Raji (cell line): ENCODE measurements around the gene TYW3.

Experiments
- POLR2A ChIP-seq: IDR thresholded peaks from 2 replicates; pipeline ENCODE4 v1.6.1; 2011; ENCODE audit warnings: low read depth, low read length, control low read depth; ENCODE audit not compliant: insufficient read depth

TYW3 gene

GRCh38 chr1:74715806-74716205 lies 17.1 kb upstream of the TYW3 start:
- TF ChIP-seq POLR2A: no peak

GRCh38 chr1:74716822-74717221 lies 16.1 kb upstream of the TYW3 start:
- TF ChIP-seq POLR2A: no peak

- no peak for TF ChIP-seq POLR2A
Observed at GRCh38 chr1:74717626-74718025, 15.3 kb upstream of the TYW3 start.

- no peak for TF ChIP-seq POLR2A
Observed at GRCh38 chr1:74726063-74726462, 6.9 kb upstream of the TYW3 start.

- no peak for TF ChIP-seq POLR2A
Observed at GRCh38 chr1:74728736-74729135, 4.2 kb upstream of the TYW3 start.

GRCh38 chr1:74729741-74730478 lies 3.0 kb upstream of the TYW3 start:
- no peak for TF ChIP-seq POLR2A

GRCh38 chr1:74731399-74732052 lies 1.4 kb upstream of the TYW3 start:
- no peak for TF ChIP-seq POLR2A

GRCh38 chr1:74733604-74734484 lies 892 bp downstream of the TYW3 start:
- TF ChIP-seq POLR2A: no peak

GRCh38 chr1:74737333-74737732 lies 4.4 kb downstream of the TYW3 start:
- no peak for TF ChIP-seq POLR2A

GRCh38 chr1:74748960-74749359 lies 16.0 kb downstream of the TYW3 start:
- TF ChIP-seq POLR2A: no peak

- no peak for TF ChIP-seq POLR2A
Observed at GRCh38 chr1:74753104-74753503, 20.2 kb downstream of the TYW3 start.

- TF ChIP-seq POLR2A: no peak
Observed at GRCh38 chr1:74755475-74755874, 22.5 kb downstream of the TYW3 start.

- no peak for TF ChIP-seq POLR2A
Observed at GRCh38 chr1:74763807-74764206, 30.9 kb downstream of the TYW3 start.

GRCh38 chr1:74766579-74766978 lies 33.6 kb downstream of the TYW3 start:
- TF ChIP-seq POLR2A: no peak

GRCh38 chr1:74767490-74767889 lies 34.5 kb downstream of the TYW3 start:
- no peak for TF ChIP-seq POLR2A

GRCh38 chr1:74771913-74772515 lies 39.1 kb downstream of the TYW3 start:
- TF ChIP-seq POLR2A: no peak

- no peak for TF ChIP-seq POLR2A
Observed at GRCh38 chr1:74772945-74773344, 40.0 kb downstream of the TYW3 start.
